ENCODE results near the gene IPO8. TPM values are rescaled to one million over a fixed set of nuclear protein-coding genes. Genes with fewer than 3 reads are reported as not detected.

IPO8 gene
- 10 to 100 TPM; 39.4 to 80.0 TPM for total RNA-seq
- 28.8 TPM for polyA plus RNA-seq (2013, experiment 1 of 2)
- 28.2 TPM for polyA plus RNA-seq (2013, experiment 2 of 2)
- long read RNA-seq, experiment 1, full-length matches to known transcripts = 3 of 14 reads
- long read RNA-seq, experiment 1, partial matches to known transcripts = 5 of 14 reads
- long read RNA-seq, experiment 1, other reads (novel, unspliced or antisense) = 6 of 14 reads
- long read RNA-seq, experiment 2, full-length matches to known transcripts = 30 of 52 reads
- long read RNA-seq, experiment 2, partial matches to known transcripts = 15 of 52 reads
- long read RNA-seq, experiment 2, other reads (novel, unspliced or antisense) = 7 of 52 reads
- long read RNA-seq, experiment 3, full-length matches to known transcripts = 38 of 78 reads
- long read RNA-seq, experiment 3, partial matches to known transcripts = 28 of 78 reads
- long read RNA-seq, experiment 3, other reads (novel, unspliced or antisense) = 12 of 78 reads
- long read RNA-seq, experiment 4, partial matches to known transcripts = 2 of 2 reads
- long read RNA-seq, experiment 4, other reads (novel, unspliced or antisense) = 0 of 2 reads

- Histone ChIP-seq H3K27me3 (ENCODE audit: control insufficient read depth, insufficient read depth, low read length, poor library complexity, severe bottlenecking) (no peaks in the 10 kb centered on the region), H3K9me3 (ENCODE audit: control insufficient read depth, low read length) (no peaks in the 10 kb centered on the region), H3K36me3 (ENCODE audit: control insufficient read depth, insufficient read depth, low read length) (no peaks in the 10 kb centered on the region), H3K27ac (ENCODE audit: low read depth, low read length) (peak within 1 kb of the TSS; percentile 22), H3K4me3 (ENCODE audit: low read length) (peak within 1 kb of the TSS; percentile 97), H3K9ac (ENCODE audit: extremely low read depth, low read length, poor library complexity, severe bottlenecking) (peak within 1 kb of the TSS; percentile 78), H3K4me1 (ENCODE audit: control insufficient read depth, insufficient read depth, low read length) (peaks cover 4% of the 10 kb centered on the region)
- peak; percentile 80 for TF ChIP-seq CTCF (conservative IDR thresholded peaks at IDR 0.05)
- Mint-ChIP-seq H3K36me3 (ENCODE audit: low read depth) (no peaks in the 10 kb centered on the region), H3K9me3 (no peaks in the 10 kb centered on the region), H3K4me3 (peak within 1 kb of the TSS; percentile 84), H3K27me3 (ENCODE audit: insufficient read depth) (peaks cover 4% of the 10 kb centered on the region), H3K27ac (peak within 1 kb of the TSS; percentile 87), H3K4me1 (peaks cover 17% of the 10 kb centered on the region)
- peak; percentile 99 for DNase-seq
- WGBS, 2 experiments (ENCODE audit: insufficient coverage in 1 of 2, insufficient read length in 1 of 2) = 0% methylated on average over 31 to 71 of the region's 71 CpGs
Measured at GRCh38 chr12:30695199-30696102, at the start of gene IPO8. IPO8 (minus strand) TSS chr12:30695869; CDS start chr12:30695647, 222 bp downstream.

- Histone ChIP-seq H3K9me3 (ENCODE audit: control insufficient read depth, low read length) (peaks cover 15% of the 10 kb centered on the region), H3K9ac (ENCODE audit: extremely low read depth, low read length, poor library complexity, severe bottlenecking) (no peak overlapping the region), H3K27ac (ENCODE audit: low read depth, low read length) (no peak overlapping the region), H3K27me3 (ENCODE audit: control insufficient read depth, insufficient read depth, low read length, poor library complexity, severe bottlenecking) (no peaks in the 10 kb centered on the region), H3K36me3 (ENCODE audit: control insufficient read depth, insufficient read depth, low read length) (peaks cover 73% of the 10 kb centered on the region), H3K4me3 (ENCODE audit: low read length) (no peak overlapping the region), H3K4me1 (ENCODE audit: control insufficient read depth, insufficient read depth, low read length) (no peaks in the 10 kb centered on the region)
- Mint-ChIP-seq H3K9me3 (peaks cover under 1% of the 10 kb centered on the region), H3K36me3 (ENCODE audit: low read depth) (peaks cover 40% of the 10 kb centered on the region), H3K4me3 (no peak overlapping the region), H3K4me1 (peaks cover 1% of the 10 kb centered on the region), H3K27me3 (ENCODE audit: insufficient read depth) (no peaks in the 10 kb centered on the region), H3K27ac (no peak overlapping the region)
- 95 to 100% methylated on average over 2 of the region's 2 CpGs for WGBS, 2 experiments (ENCODE audit: insufficient coverage in 1 of 2, insufficient read length in 1 of 2)
- no peak for TF ChIP-seq CTCF (conservative IDR thresholded peaks at IDR 0.05)
- DNase-seq = no peak
Measured at GRCh38 chr12:30744321-30744720, 48.7 kb upstream of the IPO8 start.

- no peaks in the 10 kb centered on the region for H3K4me1 Mint-ChIP-seq
- peaks cover 68% of the 10 kb centered on the region for H3K36me3 ChIP-seq (ENCODE audit: control insufficient read depth, insufficient read depth, low read length)
- no peak overlapping the region for H3K27ac Mint-ChIP-seq
- no peak overlapping the region for H3K27ac ChIP-seq (ENCODE audit: low read depth, low read length)
- peaks cover 5% of the 10 kb centered on the region for H3K9me3 Mint-ChIP-seq
- H3K9me3 ChIP-seq (ENCODE audit: control insufficient read depth, low read length) = peaks cover 7% of the 10 kb centered on the region
- no peaks in the 10 kb centered on the region for H3K27me3 ChIP-seq (ENCODE audit: control insufficient read depth, insufficient read depth, low read length, poor library complexity, severe bottlenecking)
- no peak overlapping the region for H3K4me3 ChIP-seq (ENCODE audit: low read length)
- H3K27me3 Mint-ChIP-seq (ENCODE audit: insufficient read depth) = no peaks in the 10 kb centered on the region
- peaks cover 49% of the 10 kb centered on the region for H3K36me3 Mint-ChIP-seq (ENCODE audit: low read depth)
- no peaks in the 10 kb centered on the region for H3K4me1 ChIP-seq (ENCODE audit: control insufficient read depth, insufficient read depth, low read length)
- no peak for TF ChIP-seq CTCF (conservative IDR thresholded peaks at IDR 0.05)
- DNase-seq = no peak
- no peak overlapping the region for H3K4me3 Mint-ChIP-seq
- H3K9ac ChIP-seq (ENCODE audit: extremely low read depth, low read length, poor library complexity, severe bottlenecking) = no peak overlapping the region
Measured at GRCh38 chr12:30740274-30740673, 44.6 kb upstream of the IPO8 start.

Measured in endodermal cell (in vitro differentiated cells).